Measurements from ENCODE around the gene CMA1.
"Not testable (repeated sequence)": the region's sequence is repeated elsewhere in the genome, so short reads cannot be mapped to it uniquely, and the experiment has no call there.

Gene CMA1
- total RNA-seq, result 0 reads per million in 2 donors

- DNase-seq, result peak in 1 of 5 experiments; percentile 11
These were observed at the start of gene CMA1 for GRCh38 chr14:24508155-24508840. TSS of gene CMA1 (minus strand) at chr14:24508265. CDS start at chr14:24508235, 30 bp downstream.

- no peak for DNase-seq
These were observed 48.7 kb upstream of the CMA1 start for GRCh38 chr14:24556756-24557155.

- DNase-seq, result not testable (repeated sequence)
These were observed 41.0 kb upstream of the CMA1 start for GRCh38 chr14:24549064-24549463.

- DNase-seq, result no peak
These were observed 34.4 kb upstream of the CMA1 start for GRCh38 chr14:24542346-24542936.

GRCh38 chr14:24535737-24536136, 27.7 kb upstream of the CMA1 start:
- DNase-seq, result peak in 1 of 5 experiments; percentile 68

GRCh38 chr14:24534286-24534685, 26.2 kb upstream of the CMA1 start:
- no peak for DNase-seq

GRCh38 chr14:24525877-24526620, 18.0 kb upstream of the CMA1 start:
- DNase-seq, result not testable (repeated sequence)

- DNase-seq, result no peak
These were observed 10.8 kb upstream of the CMA1 start for GRCh38 chr14:24518851-24519250.

- no peak for DNase-seq
These were observed 6.1 kb upstream of the CMA1 start for GRCh38 chr14:24514209-24514608.

- DNase-seq, result no peak
These were observed 4.9 kb upstream of the CMA1 start for GRCh38 chr14:24513009-24513408.

- no peak for DNase-seq
These were observed 1.6 kb downstream of the CMA1 start for GRCh38 chr14:24506443-24506842.

GRCh38 chr14:24504425-24504950, 3.6 kb downstream of the CMA1 start:
- peak in 1 of 5 experiments; percentile 25 for DNase-seq

- DNase-seq, result not testable (repeated sequence)
These were observed 16.3 kb downstream of the CMA1 start for GRCh38 chr14:24491586-24492408.

- DNase-seq, result peak in 1 of 5 experiments; percentile 50
These were observed 24.3 kb downstream of the CMA1 start for GRCh38 chr14:24483604-24484252.

- not testable (repeated sequence) for DNase-seq
These were observed 25.3 kb downstream of the CMA1 start for GRCh38 chr14:24482699-24483303.

GRCh38 chr14:24481622-24482324, 26.3 kb downstream of the CMA1 start:
- peak in 2 of 5 experiments; percentile 22 to 47 for DNase-seq

GRCh38 chr14:24479999-24480398, 28.1 kb downstream of the CMA1 start:
- DNase-seq, result not testable (repeated sequence)

GRCh38 chr14:24475261-24475660, 32.8 kb downstream of the CMA1 start:
- no peak for DNase-seq

GRCh38 chr14:24473211-24473610, 34.9 kb downstream of the CMA1 start:
- DNase-seq, result no peak

GRCh38 chr14:24470450-24470849, 37.6 kb downstream of the CMA1 start:
- not testable (repeated sequence) for DNase-seq

GRCh38 chr14:24465805-24466204, 42.3 kb downstream of the CMA1 start:
- DNase-seq, result no peak

Data from T-helper 2 cell (primary cell).